ENCODE results near the gene OPCML. TPM values are rescaled to one million over a fixed set of nuclear protein-coding genes. Genes with fewer than 3 reads are reported as not detected.

Gene OPCML
- total RNA-seq, 4 donors from 2014 or later, result 0.06 to 0.83 (median 0.24) TPM

DNA sequence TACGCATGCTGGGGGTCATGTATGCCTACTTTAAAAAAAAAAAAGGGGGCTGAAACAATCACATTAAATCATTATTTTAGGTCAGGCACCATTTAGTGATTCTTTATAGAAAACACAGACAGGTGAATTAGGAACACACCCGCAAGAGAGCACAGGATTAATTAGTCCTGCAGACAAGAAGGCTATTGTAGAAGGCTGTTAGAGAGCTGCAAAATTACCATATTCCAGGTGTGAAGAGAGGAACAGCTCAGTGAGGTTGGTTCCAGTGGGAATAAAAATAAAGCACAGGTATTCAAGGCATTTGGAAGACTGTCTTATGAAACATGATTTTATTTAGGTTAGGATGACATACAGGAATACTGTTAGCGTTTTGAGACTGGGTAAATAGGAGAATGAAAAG, 649.1 kb downstream of the OPCML start:
- WGBS, result 90% methylated on average over 3 of the region's 3 CpGs
- intact Hi-C loops (cut with DNase I), result no loop called here
- no peaks in the 10 kb centered on the region for H3K4me1 ChIP-seq
- no peaks in the 10 kb centered on the region for H3K36me3 ChIP-seq
- no peak overlapping the region for H3K27ac ChIP-seq (replicated peaks in 1 of 4)
- TF ChIP-seq POLR2A (IDR thresholded peaks at IDR 0.05; ENCODE audit: low read depth), result no peak
- TF ChIP-seq POLR2AphosphoS5 (IDR thresholded peaks at IDR 0.05), result no peak
- TF ChIP-seq EP300 (IDR thresholded peaks at IDR 0.05), result no peak
- H3K9me3 ChIP-seq, result no peaks in the 10 kb centered on the region
- H3K27me3 ChIP-seq, result no peaks in the 10 kb centered on the region
- no peak for DNase-seq (ENCODE audit: extremely low spot score)
- no peak overlapping the region for H3K4me3 ChIP-seq

DNA sequence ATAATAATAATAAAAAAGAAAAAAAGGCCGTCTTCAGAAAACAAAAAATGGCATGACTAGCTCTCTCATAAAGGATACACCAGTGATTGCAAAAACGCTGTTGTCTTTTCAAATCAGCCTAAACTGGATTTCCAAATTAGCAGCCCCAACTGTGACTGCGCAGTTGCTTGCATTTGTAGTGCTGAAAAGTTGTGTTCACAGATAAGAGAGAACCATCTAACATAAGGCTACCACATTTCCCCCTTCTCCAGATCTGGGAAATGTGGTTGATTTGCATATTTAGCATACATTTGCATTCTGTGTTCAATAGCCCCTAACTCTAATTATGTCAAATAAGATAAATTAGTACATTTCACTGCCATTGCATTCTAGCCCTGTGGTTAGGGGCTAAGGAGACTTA, 650.7 kb downstream of the OPCML start:
- Histone ChIP-seq H3K36me3 (no peaks in the 10 kb centered on the region), H3K27me3 (no peaks in the 10 kb centered on the region), H3K9me3 (no peaks in the 10 kb centered on the region), H3K27ac (replicated peaks in 1 of 4) (no peak overlapping the region), H3K4me3 (no peak overlapping the region), H3K4me1 (no peaks in the 10 kb centered on the region)
- 59% methylated on average over 3 of the region's 3 CpGs for WGBS
- intact Hi-C loops (cut with DNase I), result no loop called here
- no peak for DNase-seq (ENCODE audit: extremely low spot score)
- TF ChIP-seq POLR2AphosphoS5 (IDR thresholded peaks at IDR 0.05), result no peak
- no peak for TF ChIP-seq EP300 (IDR thresholded peaks at IDR 0.05)
- TF ChIP-seq POLR2A (IDR thresholded peaks at IDR 0.05; ENCODE audit: low read depth), result no peak
- TF ChIP-seq CTCF (IDR thresholded peaks at IDR 0.05), result no peak

DNA sequence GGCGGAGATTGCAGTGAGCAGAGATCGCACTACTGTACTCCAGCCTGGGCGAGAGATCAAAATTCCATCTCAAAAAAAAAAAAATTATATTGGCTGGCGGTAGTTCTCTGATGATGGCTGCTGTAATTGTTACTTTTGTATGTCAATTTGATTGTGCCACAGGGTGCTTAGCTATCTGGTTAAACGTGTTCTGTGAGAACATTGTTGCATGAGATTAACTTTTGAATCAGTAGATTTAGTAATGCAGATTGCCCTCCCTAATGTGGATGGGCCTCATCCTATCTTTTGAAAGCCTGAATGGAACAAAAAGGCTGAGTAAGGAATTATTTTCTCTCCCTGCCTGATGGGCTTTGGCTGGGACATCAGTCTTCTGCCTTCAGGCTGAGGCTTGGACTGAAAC, 654.2 kb downstream of the OPCML start:
- H3K4me1 ChIP-seq, result no peaks in the 10 kb centered on the region
- WGBS, result 87% methylated on average over 5 of the region's 5 CpGs
- intact Hi-C loops (cut with DNase I), result no loop called here
- no peak overlapping the region for H3K4me3 ChIP-seq
- no peaks in the 10 kb centered on the region for H3K36me3 ChIP-seq
- no peaks in the 10 kb centered on the region for H3K9me3 ChIP-seq
- no peak for DNase-seq (ENCODE audit: extremely low spot score)
- TF ChIP-seq POLR2AphosphoS5 (IDR thresholded peaks at IDR 0.05) (no peak), POLR2A (IDR thresholded peaks at IDR 0.05; ENCODE audit: low read depth) (no peak)
- no peaks in the 10 kb centered on the region for H3K27me3 ChIP-seq
- no peak overlapping the region for H3K27ac ChIP-seq (replicated peaks in 1 of 4)

DNA sequence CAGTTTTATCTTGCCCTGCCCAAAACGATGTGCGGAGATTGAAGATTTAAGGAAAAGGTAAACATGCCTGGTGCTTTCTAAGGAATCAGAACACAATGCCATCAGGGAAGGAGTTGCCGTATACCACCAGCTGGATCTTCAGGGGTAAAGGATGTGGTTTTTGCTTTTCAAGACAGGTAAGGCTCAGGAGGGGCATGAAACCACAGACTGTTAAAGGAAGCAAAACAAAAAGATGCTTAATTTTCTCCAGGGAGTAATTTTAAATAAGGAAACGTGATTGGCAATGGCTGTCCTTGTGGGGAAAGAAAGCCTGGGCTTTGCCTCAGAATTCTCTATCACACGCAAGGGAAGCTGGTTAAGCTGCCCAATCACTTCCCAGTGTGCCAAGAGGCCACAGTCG, 655.6 kb downstream of the OPCML start:
- no peaks in the 10 kb centered on the region for H3K27me3 ChIP-seq
- H3K4me1 ChIP-seq, result no peaks in the 10 kb centered on the region
- TF ChIP-seq POLR2A (IDR thresholded peaks at IDR 0.05; ENCODE audit: low read depth) (no peak), POLR2AphosphoS5 (IDR thresholded peaks at IDR 0.05) (no peak), CTCF (IDR thresholded peaks at IDR 0.05) (no peak)
- H3K4me3 ChIP-seq, result no peak overlapping the region
- no peaks in the 10 kb centered on the region for H3K36me3 ChIP-seq
- 78% methylated on average over 6 of the region's 6 CpGs for WGBS
- intact Hi-C loops (cut with DNase I), result no loop called here
- H3K9me3 ChIP-seq, result no peaks in the 10 kb centered on the region
- no peak for DNase-seq (ENCODE audit: extremely low spot score)
- no peak overlapping the region for H3K27ac ChIP-seq (replicated peaks in 1 of 4)

GRCh38 chr11:132876239-132876638, 656.1 kb downstream of the OPCML start:
- TF ChIP-seq CTCF (IDR thresholded peaks at IDR 0.05) (no peak), POLR2A (IDR thresholded peaks at IDR 0.05; ENCODE audit: low read depth) (no peak), POLR2AphosphoS5 (IDR thresholded peaks at IDR 0.05) (no peak), EP300 (IDR thresholded peaks at IDR 0.05) (no peak)

GRCh38 chr11:132874638-132875037, 657.7 kb downstream of the OPCML start:
- Histone ChIP-seq H3K36me3 (no peaks in the 10 kb centered on the region), H3K4me3 (no peak overlapping the region), H3K27ac (replicated peaks in 1 of 4) (no peak overlapping the region), H3K9me3 (no peaks in the 10 kb centered on the region), H3K27me3 (no peaks in the 10 kb centered on the region), H3K4me1 (no peaks in the 10 kb centered on the region)
- TF ChIP-seq CTCF (IDR thresholded peaks at IDR 0.05) (no peak), POLR2AphosphoS5 (IDR thresholded peaks at IDR 0.05) (no peak), POLR2A (IDR thresholded peaks at IDR 0.05; ENCODE audit: low read depth) (no peak), EP300 (IDR thresholded peaks at IDR 0.05) (no peak)
- DNase-seq (ENCODE audit: extremely low spot score), result no peak
- intact Hi-C loops (cut with DNase I), result no loop called here
- 63% methylated on average over 6 of the region's 6 CpGs for WGBS

More at GRCh38 chr11:132876239-132876638, 656.1 kb downstream of the OPCML start:
- no peak overlapping the region for H3K4me3 ChIP-seq
- intact Hi-C loops (cut with DNase I), result no loop called here
- WGBS, result 44% methylated on average over 3 of the region's 3 CpGs
- H3K9me3 ChIP-seq, result no peaks in the 10 kb centered on the region
- H3K27me3 ChIP-seq, result no peaks in the 10 kb centered on the region
- no peaks in the 10 kb centered on the region for H3K36me3 ChIP-seq
- no peak for DNase-seq (ENCODE audit: extremely low spot score)
- H3K4me1 ChIP-seq, result no peaks in the 10 kb centered on the region
- no peak overlapping the region for H3K27ac ChIP-seq (replicated peaks in 1 of 4)

Measured in esophagus muscularis mucosa (tissue), 4 donors.